Stimulated activated CD8-positive, alpha-beta memory T cell treated with anti-CD3 and anti-CD28 coated beads, Interleukin-4, amount 100 ng/mL, for 24 hours (primary cell): ENCODE results near the gene SYNPR.
"Not testable (repeated sequence)": the region's sequence is repeated elsewhere in the genome, so short reads cannot be mapped to it uniquely, and the experiment has no call there.

Experiments used
- DNase-seq: peaks from one replicate; pipeline ENCODE4 v3.0.0-alpha.2; 2020; ENCODE audit warnings: low read depth

The SYNPR gene

GRCh38 chr3:63631670-63632069, 353.6 kb downstream of the SYNPR start:
- DNase-seq, result no peak

- no peak for DNase-seq
Observed at GRCh38 chr3:63635186-63635585, 357.1 kb downstream of the SYNPR start.

GRCh38 chr3:63639806-63640205, 361.7 kb downstream of the SYNPR start:
- no peak for DNase-seq

GRCh38 chr3:63642488-63642887, 364.4 kb downstream of the SYNPR start:
- DNase-seq, result no peak

GRCh38 chr3:63644212-63644797, 366.2 kb downstream of the SYNPR start:
- DNase-seq, result no peak

- DNase-seq, result not testable (repeated sequence)
Observed at GRCh38 chr3:63644928-63645781, 367.0 kb downstream of the SYNPR start.

- no peak for DNase-seq
Observed at GRCh38 chr3:63652066-63652725, 374.1 kb downstream of the SYNPR start, which contains the start of gene SNTN. TSS of gene SNTN (plus strand) at chr3:63652675. CDS start at chr3:63652688, 13 bp downstream.

- DNase-seq, result no peak
Observed at GRCh38 chr3:63654211-63654610, 376.1 kb downstream of the SYNPR start.

GRCh38 chr3:63654931-63655330, 376.8 kb downstream of the SYNPR start:
- DNase-seq, result no peak

- no peak for DNase-seq
Observed at GRCh38 chr3:63655519-63655918, 377.4 kb downstream of the SYNPR start.

GRCh38 chr3:63656786-63657185, 378.7 kb downstream of the SYNPR start:
- no peak for DNase-seq

GRCh38 chr3:63661242-63661641, 383.1 kb downstream of the SYNPR start:
- no peak for DNase-seq

GRCh38 chr3:63662011-63662410, 383.9 kb downstream of the SYNPR start:
- DNase-seq, result no peak

GRCh38 chr3:63662500-63662899, 384.4 kb downstream of the SYNPR start:
- DNase-seq, result no peak
